GM18907 (cell line): Measurements from ENCODE around the gene SAMD11.
"Not testable (repeated sequence)": the region's sequence is repeated elsewhere in the genome, so short reads cannot be mapped to it uniquely, and the experiment has no call there.

Experiments
- ATAC-seq: cut with Tn5 transposase; IDR thresholded peaks from one replicate; pipeline ENCODE4 v1.9.1; 2021; ENCODE audit warnings: mild to moderate bottlenecking, moderate library complexity; ENCODE audit not compliant: unreplicated experiment

The SAMD11 gene, protein sequence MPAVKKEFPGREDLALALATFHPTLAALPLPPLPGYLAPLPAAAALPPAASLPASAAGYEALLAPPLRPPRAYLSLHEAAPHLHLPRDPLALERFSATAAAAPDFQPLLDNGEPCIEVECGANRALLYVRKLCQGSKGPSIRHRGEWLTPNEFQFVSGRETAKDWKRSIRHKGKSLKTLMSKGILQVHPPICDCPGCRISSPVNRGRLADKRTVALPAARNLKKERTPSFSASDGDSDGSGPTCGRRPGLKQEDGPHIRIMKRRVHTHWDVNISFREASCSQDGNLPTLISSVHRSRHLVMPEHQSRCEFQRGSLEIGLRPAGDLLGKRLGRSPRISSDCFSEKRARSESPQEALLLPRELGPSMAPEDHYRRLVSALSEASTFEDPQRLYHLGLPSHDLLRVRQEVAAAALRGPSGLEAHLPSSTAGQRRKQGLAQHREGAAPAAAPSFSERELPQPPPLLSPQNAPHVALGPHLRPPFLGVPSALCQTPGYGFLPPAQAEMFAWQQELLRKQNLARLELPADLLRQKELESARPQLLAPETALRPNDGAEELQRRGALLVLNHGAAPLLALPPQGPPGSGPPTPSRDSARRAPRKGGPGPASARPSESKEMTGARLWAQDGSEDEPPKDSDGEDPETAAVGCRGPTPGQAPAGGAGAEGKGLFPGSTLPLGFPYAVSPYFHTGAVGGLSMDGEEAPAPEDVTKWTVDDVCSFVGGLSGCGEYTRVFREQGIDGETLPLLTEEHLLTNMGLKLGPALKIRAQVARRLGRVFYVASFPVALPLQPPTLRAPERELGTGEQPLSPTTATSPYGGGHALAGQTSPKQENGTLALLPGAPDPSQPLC

DNA sequence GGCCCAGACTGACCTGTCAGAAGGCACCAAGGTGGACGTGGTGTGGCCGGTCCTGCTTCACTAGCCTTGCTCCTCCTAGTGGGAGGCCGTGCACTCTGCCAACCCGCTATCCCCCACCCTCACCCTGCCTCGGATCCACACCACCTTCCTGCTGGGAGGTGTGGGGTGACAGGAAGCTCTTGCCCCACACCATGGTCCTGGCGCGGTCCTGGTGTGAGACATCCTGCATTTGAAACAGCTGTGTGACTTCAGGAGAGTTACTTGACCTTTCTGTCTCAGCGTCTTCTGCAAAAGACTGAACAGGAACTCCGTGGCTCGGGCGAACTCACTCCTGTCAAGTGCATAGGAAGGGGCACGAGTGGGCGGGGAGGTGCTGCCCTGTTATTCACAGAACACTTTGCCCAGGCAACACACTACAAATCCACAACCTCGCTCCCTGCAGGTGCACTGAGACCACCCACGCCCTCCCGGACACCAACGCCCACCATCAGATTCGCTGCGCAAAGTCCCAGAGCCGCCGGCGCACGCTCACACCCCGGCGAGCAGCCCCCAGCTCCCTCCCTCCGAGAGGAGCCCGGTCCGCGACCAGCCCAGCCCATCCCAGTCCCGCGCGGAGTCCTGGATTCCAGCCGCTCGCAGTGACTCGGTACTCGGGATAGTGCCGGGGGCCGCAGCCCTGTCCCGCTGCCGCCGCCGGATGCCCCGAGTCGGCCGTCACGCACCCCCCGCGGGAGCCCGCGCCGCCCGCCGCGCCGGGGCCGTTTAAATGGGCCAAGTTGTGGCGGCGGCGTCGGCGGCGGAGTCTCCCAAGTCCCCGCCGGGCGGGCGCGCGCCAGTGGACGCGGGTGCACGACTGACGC lies at the start of gene SAMD11:
TSS of gene SAMD11 (plus strand) at position 793 of the 860 bp plus-strand sequence. CDS start 509 bp downstream, outside the sequence.
- ATAC-seq: no peak

DNA sequence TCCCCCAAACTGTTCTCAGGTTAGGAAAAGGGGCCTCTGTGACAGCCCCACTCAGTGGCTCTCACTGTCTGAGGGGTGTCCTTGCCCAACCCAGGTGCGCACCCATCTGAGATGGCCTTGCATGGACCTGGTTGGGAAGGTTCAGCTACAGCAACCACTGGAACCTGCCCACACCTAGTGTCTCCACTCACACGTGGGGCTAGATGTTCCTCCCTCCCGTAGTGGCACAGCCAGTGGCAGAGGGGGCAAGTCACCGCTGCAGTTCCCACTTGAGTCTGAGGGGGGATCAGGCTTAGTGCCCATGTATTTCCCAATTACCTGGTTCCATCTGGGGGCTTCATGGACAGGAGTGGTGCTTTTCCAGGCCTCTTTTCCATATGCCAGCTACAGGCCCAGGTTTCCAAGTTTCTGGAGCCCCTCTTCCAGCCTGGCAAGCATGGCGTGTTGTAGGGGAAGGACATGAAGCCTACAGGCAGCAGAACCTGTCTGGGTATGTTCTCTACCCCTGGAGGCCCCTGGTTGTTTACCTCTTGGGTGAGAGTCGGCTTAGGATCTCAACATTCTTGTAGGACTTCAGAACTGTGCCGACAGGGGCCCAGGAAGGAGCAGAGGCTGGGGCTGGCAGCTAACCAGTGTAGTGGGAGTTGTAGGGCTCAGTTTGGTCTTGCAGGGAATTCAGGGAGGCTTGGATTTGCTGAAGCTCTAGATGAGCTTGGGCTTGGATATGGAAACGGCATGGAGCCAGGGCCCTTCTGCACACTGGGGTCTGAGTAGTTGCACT lies 47.1 kb upstream of the SAMD11 start:
- not testable (repeated sequence) for ATAC-seq

DNA sequence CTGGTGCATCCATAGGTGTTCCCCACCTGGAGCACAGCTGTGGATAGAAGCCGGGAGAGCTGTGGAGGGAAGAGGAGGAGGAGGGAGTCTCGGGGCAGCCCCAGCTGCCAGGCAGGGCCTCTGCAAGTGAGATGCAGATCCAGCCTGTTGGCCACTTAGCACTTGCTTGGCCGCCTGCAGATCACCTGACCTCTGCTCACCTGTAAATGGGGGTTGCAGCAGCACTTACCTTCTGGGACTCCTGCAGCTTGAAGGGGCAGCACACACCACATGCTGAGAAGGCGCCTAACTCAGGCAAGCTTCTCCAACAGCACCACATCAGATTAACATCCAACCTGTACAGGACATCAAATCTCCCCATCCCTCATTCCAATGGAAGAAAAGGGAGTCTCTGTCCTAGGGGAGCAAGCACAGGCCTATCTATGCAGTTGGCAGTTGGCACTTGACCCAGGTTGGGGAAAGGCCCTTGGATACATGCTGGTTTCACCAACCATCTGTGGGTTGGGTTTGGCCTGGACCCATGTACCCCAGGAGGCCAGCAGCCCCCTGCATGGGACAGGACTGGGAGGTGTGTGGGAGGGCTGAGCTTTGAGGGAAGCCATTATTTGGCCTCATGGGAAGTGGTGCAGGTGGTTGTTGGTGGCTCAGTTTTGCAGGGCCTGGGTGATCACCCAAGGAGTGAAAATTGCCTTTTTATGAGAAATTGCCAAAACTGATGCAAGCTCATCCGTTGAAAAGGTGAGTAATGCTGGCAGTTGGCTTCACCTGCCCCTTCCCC lies 46.3 kb upstream of the SAMD11 start:
- ATAC-seq: not testable (repeated sequence)

DNA sequence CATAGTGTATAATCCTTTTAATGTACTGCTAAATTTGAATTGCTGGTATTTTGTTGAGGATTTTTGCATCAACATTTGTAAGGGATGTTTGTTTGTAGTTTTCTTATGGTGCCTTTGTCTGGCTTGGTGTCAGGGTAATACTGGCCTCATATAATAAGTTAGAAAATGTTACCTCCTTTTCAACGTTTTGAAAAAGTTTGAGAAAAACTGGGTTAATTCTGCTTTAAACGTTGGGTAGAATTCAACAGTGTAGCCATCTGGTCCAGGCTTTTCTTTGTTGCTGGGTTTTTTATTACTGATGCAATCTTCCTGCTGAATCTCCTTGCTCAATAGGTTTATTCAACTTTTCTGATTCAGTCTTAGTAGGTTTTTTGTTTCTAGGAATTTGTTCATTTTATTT lies 43.2 kb upstream of the SAMD11 start:
- ATAC-seq: not testable (repeated sequence)

DNA sequence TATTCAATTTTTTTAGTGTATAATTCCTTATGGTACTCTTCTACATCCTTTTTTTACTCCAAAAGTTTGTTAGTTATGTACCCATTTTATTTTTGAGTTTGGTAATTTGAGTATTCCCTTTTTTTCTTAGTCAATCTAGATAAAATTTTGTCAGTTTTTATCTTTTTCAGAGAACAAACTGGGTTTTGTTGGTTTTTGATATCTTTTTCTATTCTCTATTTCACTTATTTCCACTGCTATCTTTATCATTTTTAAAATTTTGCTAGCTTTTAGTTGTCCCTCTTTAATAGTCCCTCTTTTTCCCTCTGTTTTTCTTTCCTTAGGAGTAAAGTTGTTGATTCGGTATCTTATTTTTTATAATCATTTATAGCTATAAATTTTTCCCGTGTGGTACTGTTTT lies 42.8 kb upstream of the SAMD11 start:
- ATAC-seq: not testable (repeated sequence)

DNA sequence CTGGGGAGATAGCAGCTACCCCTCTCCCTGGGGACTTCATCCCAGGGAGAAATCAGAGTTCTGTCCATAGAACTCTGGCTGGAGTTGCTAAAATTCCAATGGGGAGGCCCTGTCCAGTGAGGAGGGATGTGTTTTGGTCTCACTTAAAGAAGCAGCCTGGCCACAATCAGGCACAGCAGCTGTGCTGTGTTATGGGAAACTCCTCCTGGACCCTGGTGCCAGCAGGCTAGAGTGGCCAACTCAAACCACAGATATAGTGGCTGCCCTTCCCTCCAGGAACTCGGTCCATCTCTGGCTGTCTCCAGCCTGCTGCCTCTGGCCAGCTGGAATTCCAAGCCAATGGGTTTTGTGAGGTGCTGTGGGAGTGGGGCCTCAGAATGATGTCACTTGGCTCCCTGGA lies 37.4 kb upstream of the SAMD11 start:
- ATAC-seq: no peak

DNA sequence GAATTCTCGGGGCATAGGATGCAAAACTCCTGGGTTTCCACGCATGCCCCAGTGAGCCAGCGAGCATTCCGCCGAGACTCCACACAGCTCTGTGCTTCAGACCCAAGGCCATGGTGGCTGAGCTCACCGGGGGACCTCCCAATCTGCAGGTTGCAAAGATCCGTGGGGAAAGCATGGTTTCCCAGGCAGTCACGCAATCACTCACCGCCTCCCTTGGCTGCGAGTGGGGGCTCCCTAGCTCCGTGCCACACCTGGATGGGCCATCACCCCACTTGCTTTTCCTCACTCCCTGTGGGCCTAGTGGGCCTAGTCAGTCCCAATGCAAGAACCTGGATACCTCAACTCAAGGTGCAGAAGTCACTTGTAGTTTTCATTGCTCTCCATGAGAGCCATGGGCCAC lies 37.0 kb upstream of the SAMD11 start:
- ATAC-seq: no peak

DNA sequence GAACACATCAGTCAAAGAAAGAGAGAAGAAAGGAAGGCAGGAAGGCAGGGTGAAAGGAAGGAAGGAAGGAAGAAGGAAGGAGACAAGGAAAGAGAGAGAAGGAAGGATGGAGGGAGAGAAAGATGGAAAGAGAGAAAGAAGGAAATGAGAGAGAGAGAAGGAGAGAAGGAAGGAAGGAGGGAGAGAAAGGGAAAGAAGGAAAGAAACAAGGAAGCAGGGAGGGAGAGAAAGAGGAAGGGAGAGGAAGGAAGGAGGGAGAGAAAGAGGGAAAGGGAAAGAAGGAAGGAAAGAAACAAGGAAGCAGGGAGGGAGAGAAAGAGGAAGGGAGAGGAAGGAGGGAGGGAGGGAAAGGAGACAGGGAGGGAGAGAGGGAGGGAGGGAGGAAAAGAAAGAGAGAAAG lies 35.4 kb upstream of the SAMD11 start:
- ATAC-seq: no peak

DNA sequence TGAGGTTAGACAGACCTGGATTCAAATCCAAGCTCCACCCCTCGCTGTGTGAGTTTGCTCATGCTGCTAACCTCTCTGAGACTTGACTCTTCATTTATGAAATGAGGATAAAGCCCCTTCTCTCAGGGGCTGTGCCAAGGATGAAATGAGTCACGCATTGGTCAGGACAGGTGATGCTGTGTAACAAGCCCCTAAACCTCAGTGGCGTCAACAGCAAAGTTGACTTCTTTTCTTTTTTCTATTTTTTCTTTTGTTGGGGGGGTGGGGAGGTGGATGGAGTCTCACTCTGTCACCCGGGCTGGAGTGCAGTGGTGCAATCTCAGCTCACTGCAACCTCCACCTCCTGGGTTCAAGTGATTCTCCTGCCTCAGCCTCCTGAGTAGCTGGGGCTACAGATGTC lies 33.9 kb upstream of the SAMD11 start:
- not testable (repeated sequence) for ATAC-seq

DNA sequence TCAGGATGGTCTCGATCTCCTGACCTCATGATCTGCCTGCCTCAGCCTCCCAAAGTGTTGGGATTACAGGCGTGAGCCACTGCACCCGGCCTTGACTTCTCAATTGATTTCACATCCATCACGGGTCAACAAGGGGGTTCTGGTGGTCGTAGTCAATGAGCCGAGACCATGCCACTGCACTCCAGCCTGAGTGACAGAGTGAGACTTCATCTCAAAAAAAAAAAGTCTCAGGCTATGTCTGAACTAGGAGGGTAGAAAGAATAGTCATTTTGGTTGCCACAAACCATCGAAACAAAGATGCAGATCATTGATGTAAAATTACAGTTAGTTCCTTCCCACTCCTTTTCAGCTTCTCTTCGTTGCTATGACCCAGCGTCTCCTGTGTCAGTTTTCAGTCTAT lies 33.5 kb upstream of the SAMD11 start:
- ATAC-seq: not testable (repeated sequence)

DNA sequence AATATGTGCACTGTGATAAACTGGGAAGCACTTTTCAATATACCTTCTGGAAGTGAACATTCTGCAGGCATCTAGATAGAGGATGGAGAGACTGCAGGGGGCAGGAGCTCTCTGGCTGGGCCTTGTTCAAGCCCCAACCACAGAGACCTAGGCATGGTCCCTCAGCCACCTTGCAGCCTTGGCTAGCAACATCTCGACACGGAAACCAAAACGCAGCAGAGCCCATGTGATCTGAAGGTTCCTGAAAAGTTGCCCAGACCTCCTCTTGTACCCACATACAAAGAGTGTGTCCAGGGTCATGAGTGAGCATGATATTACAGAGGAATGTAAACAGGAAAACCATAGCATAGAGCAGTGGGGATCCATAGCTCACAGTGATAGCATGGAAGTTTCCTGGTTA lies 33.1 kb upstream of the SAMD11 start:
- no peak for ATAC-seq

DNA sequence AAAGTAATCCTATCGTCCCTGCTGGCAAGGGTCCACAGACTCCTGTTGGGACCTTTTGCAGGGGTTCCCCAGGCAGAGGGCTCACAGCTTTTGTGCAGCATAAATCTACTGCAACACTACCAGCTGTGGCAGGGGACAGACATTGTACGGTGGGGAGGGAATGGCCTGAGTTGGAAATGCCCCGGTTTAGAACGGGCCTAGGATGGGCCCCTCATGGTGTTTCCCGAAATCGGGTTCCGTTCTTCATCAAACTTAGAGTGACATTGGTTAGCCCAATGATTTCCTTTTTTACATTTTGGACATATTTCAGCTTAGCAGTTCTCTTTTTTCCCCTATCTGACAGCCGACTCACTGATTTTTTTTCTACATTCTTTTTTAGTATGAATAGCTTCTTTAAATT lies 26.5 kb upstream of the SAMD11 start:
- ATAC-seq: no peak

DNA sequence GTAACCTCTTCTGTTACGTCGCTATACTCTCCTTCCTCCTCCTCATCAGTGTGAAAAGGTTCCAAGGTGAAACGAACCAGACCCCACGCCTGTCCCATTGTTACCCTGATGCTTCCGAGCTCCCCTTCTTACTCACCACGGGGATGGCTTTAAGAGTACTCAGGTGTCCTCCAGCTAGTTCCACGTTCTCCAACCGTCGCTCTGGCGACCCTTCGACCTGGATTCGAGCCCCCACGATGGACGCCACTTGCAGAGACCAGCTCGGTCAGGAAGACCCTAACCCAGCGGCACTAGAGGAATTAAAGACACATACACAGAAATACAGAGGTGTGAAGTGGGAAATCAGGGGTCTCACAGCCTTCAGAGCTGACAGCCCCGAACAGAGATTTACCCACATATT lies 25.8 kb upstream of the SAMD11 start:
- ATAC-seq: not testable (repeated sequence)

DNA sequence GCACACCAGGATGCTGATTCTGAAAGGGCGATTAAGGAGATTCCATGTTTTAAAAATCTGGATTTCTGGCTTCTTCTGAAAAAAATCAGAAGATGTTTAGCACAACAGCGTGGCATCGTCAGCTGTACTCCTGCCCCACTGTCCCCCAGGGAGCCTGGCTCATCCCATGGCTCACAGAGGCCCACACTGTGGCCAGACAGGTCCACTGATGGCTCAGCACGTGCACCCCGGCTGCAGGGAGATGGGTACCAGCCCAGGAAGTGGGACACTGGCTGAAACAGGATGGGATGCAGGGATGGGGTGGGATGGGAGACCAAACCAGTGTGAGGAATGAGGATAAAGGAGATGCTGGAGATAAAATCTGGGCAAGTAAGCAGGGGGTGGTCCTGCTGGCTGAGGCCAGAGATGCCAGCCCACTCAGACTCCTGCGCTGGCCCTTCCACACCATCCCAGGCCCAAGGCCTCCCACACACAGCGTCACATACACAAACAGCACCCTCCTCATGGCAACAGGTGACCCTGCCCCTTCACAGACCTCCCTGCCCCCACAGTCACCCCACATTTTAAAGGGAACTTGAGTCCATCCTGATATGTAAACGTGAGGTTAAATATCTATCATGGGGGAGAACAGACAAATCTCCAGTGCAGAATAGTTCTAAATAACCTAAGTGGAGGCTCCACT lies 23.9 kb upstream of the SAMD11 start:
- no peak for ATAC-seq

DNA sequence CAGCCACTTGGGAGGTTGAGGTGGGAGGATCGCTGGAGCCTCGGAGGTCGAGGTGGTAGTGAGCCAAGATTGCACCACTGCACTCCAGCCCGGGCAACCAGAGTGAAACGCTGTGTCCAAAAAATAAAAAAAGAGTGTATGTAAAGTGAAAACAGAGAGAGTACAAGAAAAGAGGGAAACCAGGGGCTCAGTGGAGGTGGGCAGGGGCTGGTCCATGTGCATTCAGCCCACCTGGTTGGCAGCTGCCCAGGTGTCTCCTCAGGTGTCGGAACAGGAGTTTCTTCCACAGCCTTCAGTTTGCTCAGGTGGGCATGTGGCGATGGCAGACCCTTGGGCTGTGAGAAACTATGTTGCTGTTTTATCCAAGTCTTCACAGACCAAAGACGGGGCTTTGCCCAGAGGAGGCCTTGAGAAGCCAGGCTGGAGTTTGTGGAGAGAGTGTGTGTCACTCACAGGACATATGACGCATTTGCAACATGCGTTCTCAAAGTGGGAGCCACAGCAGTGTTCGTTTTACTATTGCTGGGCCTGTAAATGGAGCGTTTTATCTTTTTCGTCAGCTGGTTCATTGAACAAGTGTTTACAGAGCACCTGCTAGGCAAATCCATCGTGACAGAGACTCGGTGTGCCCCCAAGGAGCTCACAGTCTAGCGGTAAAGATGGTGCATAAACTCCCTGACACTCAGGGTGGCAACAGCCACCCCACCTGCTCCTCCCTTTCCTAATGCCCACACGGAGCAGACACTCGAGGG lies 22.4 kb upstream of the SAMD11 start:
- ATAC-seq: no peak

DNA sequence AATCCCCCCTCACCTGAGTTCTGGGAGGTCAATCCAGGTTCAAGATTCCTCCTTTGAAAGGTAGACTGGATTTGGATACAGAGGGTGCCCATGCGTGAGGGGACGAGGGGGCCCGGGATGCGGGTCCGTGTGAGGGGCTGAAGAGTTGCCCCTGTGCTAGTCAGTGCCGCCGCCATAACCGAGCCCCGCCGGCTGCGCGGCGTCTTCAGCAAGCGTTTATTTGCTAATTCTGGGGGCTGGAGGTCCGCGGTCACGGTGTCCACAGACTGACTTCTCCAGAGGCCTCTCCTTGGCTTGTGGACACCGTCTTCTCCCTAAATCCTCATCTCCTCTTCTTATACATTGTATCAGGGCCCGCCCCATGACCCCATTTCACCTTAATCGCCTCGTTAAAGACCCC lies 20.9 kb upstream of the SAMD11 start:
- ATAC-seq: no peak

DNA sequence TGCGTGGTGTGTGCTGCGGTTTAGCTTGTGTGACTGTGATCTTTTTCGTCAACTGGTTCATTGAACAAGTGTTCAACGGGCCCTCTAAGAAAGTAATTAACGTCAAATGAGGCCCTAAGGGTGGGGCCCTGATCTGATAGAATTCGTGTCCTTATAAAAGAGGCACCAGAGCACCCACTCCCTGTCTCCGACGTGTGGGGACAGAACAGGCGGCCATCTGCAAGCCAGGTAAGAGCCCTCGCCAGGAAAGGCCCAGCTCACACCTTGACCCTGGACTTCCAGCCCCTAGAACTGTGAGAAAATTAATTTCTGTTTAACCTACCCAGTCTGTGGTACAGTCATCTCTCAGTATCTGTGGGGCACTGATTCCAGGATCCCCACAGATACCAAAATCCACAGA lies 20.4 kb upstream of the SAMD11 start:
- ATAC-seq: no peak

DNA sequence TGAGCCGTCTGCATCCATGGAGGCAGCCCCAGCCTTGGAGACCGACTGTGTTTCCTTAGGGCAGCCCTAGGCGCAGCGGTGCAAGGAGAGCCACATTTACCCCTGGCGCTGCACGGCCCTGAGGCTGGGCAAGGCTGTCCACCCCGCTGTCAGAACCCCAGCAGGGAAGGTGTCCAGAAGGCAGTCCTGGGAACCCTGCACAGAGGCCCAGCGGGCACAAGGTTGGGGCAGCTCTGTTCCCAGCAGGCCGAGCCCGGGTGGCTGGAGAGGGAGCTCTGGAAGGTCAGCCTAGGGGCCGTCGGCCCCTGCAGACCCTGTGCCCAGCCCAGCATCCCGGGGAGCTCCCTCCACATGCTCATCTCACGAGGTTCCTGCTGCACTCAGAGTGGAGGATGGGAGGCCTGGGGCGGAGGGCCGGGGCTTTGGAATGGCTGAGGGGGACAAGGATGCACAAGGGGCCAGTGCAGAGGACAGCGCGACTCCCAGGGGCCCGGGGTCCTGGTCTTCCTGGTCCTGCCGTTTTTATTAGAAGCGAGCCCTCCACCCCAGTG lies 19.9 kb upstream of the SAMD11 start:
- no peak for ATAC-seq
